ENCODE results near the gene NUP210.

GRCh38 chr3:13385373-13385965 lies 34.7 kb downstream of the NUP210 start:
- TF ChIP-seq POLR2AphosphoS5 (IDR thresholded peaks at IDR 0.05; ENCODE audit: low read depth, low read length), result no peak
- no peak for TF ChIP-seq TAF1 (IDR thresholded peaks at IDR 0.05; ENCODE audit: borderline replicate concordance, insufficient read depth, low read length)

All from PFSK-1 (cell line).